HG02642 (cell line): ENCODE measurements around the gene ARHGAP33.
"Not testable (repeated sequence)": the region's sequence is repeated elsewhere in the genome, so short reads cannot be mapped to it uniquely, and the experiment has no call there.

Source experiments
- ATAC-seq: cut with Tn5 transposase; IDR thresholded peaks from one replicate; pipeline ENCODE4 v1.9.1; 2021; ENCODE audit warnings: mild to moderate bottlenecking; ENCODE audit not compliant: unreplicated experiment, poor library complexity

ARHGAP33 gene

GRCh38 chr19:35789978-35790944 lies 14.9 kb downstream of the ARHGAP33 start:
- ATAC-seq, result no peak

- ATAC-seq, result no peak
Measured at GRCh38 chr19:35790981-35791813, 15.8 kb downstream of the ARHGAP33 start.

- no peak for ATAC-seq
Measured at GRCh38 chr19:35791814-35792279, 16.5 kb downstream of the ARHGAP33 start.

- no peak for ATAC-seq
Measured at GRCh38 chr19:35792312-35792711, 16.9 kb downstream of the ARHGAP33 start.

- ATAC-seq, result no peak
Measured at GRCh38 chr19:35792888-35793287, 17.5 kb downstream of the ARHGAP33 start.

GRCh38 chr19:35793381-35794165 lies 18.2 kb downstream of the ARHGAP33 start:
- no peak for ATAC-seq

- ATAC-seq, result not testable (repeated sequence)
Measured at GRCh38 chr19:35795564-35795963, 20.2 kb downstream of the ARHGAP33 start.

GRCh38 chr19:35796645-35797542 lies 21.5 kb downstream of the ARHGAP33 start:
- no peak for ATAC-seq

- no peak for ATAC-seq
Measured at GRCh38 chr19:35797663-35798062, 22.3 kb downstream of the ARHGAP33 start.

GRCh38 chr19:35801828-35802227 lies 26.5 kb downstream of the ARHGAP33 start:
- ATAC-seq, result no peak

- no peak for ATAC-seq
Measured at GRCh38 chr19:35805526-35806102, 30.2 kb downstream of the ARHGAP33 start.

GRCh38 chr19:35806597-35806996 lies 31.2 kb downstream of the ARHGAP33 start:
- ATAC-seq, result no peak

GRCh38 chr19:35807633-35808032 lies 32.3 kb downstream of the ARHGAP33 start:
- no peak for ATAC-seq

GRCh38 chr19:35811317-35812219 lies 36.2 kb downstream of the ARHGAP33 start:
- ATAC-seq, result no peak

- no peak for ATAC-seq
Measured at GRCh38 chr19:35812220-35813042, 37.1 kb downstream of the ARHGAP33 start, which contains the start of gene PRODH2. Gene PRODH2, minus strand, starts transcription at chr19:35812845. Its CDS starts 40 bp downstream, at chr19:35812805.

- ATAC-seq, result no peak
Measured at GRCh38 chr19:35813043-35813890, 37.9 kb downstream of the ARHGAP33 start.
